Esophagus muscularis mucosa (tissue), 4 donors: Measurements from ENCODE around the gene MBD3. TPM values are rescaled to one million over a fixed set of nuclear protein-coding genes. Genes with fewer than 3 reads are reported as not detected.
"Not testable (repeated sequence)": the region's sequence is repeated elsewhere in the genome, so short reads cannot be mapped to it uniquely, and the experiment has no call there.

Experiments
- DNase-seq: peaks from one replicate; pipeline ENCODE4 v3.0.0-alpha.2; 2017; ENCODE audit errors: extremely low spot score
- H3K27ac ChIP-seq, 4 donors: fragments of 200-600 bp; sonication (generic); replicated peaks in 1 of 4; 1 replicate in 3 of 4; 2 replicates in 1 of 4; pipeline ENCODE4 v1.5.1; 2016 to 2019; ENCODE audit warnings: mild to moderate bottlenecking in 1 of 4
- H3K27me3 ChIP-seq, 4 donors: fragments of 200-600 bp; sonication (generic); one replicate each; pipeline versions ENCODE4 v1.5.1 to v1.6.0; 2016 to 2019
- H3K36me3 ChIP-seq, 4 donors: fragments of 200-600 bp; sonication (generic); one replicate each; pipeline ENCODE4 v1.5.1; 2016 to 2019
- H3K4me1 ChIP-seq, 4 donors: fragments of 200-600 bp; sonication (generic); one replicate each; pipeline ENCODE4 v1.5.1; 2016 to 2019
- H3K4me3 ChIP-seq, 4 donors: fragments of 200-600 bp; sonication (generic); 1 replicate in 2 of 4; 2 replicates in 2 of 4; pipeline ENCODE4 v1.5.1; 2016 to 2019; ENCODE audit warnings: mild to moderate bottlenecking in 4 of 4, moderate library complexity in 1 of 4
- H3K9me3 ChIP-seq, 4 donors: fragments of 200-600 bp; sonication (generic); 1 replicate in 3 of 4; 2 replicates in 1 of 4; pipeline ENCODE4 v1.5.1; 2016 to 2019
- EP300 ChIP-seq: sonication (generic); formaldehyde crosslinking; IDR thresholded peaks from one replicate; pipeline ENCODE4 v1.6.1; 2017; ENCODE audit warnings: antibody characterized with exemption
- POLR2A ChIP-seq: fragments of 450-650 bp; IDR thresholded peaks from one replicate; pipeline ENCODE4 v1.6.1; 2017; ENCODE audit warnings: antibody characterized with exemption, moderate library complexity, mild to moderate bottlenecking, low read depth
- POLR2AphosphoS5 ChIP-seq, 2 donors: sonication (generic); formaldehyde crosslinking; IDR thresholded peaks; one replicate each; pipeline ENCODE4 v1.6.1; 2017; ENCODE audit warnings: antibody characterized with exemption in 2 of 2
- WGBS: methylation state at CpG from one replicate; pipeline ENCODE4 v1.1.5; 2018; 5-methylcytosine and 5-hydroxymethylcytosine counted together
- intact Hi-C: fragments of 100-400 bp; cut with DNase I; formaldehyde crosslinking; loops from one replicate; pipeline ENCODE4 v1.15.1; 2023
- total RNA-seq, 4 donors: library from RNA; depleted of rRNA; stranded (reverse); fragments of >200 nt; gene quantifications; one replicate each; pipeline versions ENCODE4 v1.1.0 to v1.2.1, GENCODE V29; 2016
- TF ChIP-seq, protein P1 (sequence below), 3 experiments: fragments of 200-600 bp in 2 of 3; fragments of 450-650 bp in 1 of 3; sonication (generic) in 2 of 3; IDR thresholded peaks; one replicate each; pipeline ENCODE4 v1.5.1; 2017 to 2019; ENCODE audit warnings: antibody characterized with exemption in 3 of 3, mild to moderate bottlenecking in 2 of 3, moderate library complexity in 1 of 3

The MBD3 gene
- total RNA-seq, 4 donors from 2014 or later = 81.8 to 152 (median 114) TPM

DNA sequence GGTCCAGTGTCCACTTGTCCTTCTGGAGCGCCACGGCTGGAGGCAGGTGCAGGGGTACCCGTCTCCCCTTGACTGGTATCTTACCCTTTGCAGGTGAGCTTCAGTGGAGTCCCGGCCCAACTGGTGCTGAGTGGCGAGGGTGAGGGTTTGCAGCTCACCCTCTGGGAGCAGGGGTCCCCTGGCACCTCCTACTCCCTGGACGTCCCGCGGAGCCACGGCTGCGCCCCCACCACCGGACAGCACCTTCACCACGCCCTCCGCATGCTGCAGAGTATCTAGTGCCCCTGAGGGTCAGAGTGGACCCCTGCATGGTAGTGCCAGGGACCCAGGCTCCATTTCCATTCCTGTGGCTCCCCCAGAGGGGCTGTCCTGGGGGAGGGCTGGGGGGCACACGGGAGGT, 57.7 kb downstream of the MBD3 start:
- intact Hi-C loops = no loop called here
- peaks cover 0 to 47% (median 0%) of the 10 kb centered on the region in 4 donors for H3K27me3 ChIP-seq

GRCh38 chr19:1533510-1534150, 59.0 kb downstream of the MBD3 start:
- DNase-seq = no peak
- WGBS = 83% methylated on average over 17 of the region's 23 CpGs
- H3K4me3 ChIP-seq = no peak overlapping the region
- H3K27me3 ChIP-seq = peaks cover 0 to 61% (median 0%) of the 10 kb centered on the region in 4 donors
- H3K36me3 ChIP-seq = no peaks in the 10 kb centered on the region
- no peak overlapping the region for H3K27ac ChIP-seq
- intact Hi-C loops = no loop called here
- H3K4me1 ChIP-seq = peaks cover under 1 to 1% (median 1%) of the 10 kb centered on the region in 4 donors
- TF ChIP-seq EP300 (no peak), POLR2AphosphoS5 (IDR thresholded peaks at IDR 0.05) (no peak), POLR2A (no peak)
- TF ChIP-seq, protein P1, sequence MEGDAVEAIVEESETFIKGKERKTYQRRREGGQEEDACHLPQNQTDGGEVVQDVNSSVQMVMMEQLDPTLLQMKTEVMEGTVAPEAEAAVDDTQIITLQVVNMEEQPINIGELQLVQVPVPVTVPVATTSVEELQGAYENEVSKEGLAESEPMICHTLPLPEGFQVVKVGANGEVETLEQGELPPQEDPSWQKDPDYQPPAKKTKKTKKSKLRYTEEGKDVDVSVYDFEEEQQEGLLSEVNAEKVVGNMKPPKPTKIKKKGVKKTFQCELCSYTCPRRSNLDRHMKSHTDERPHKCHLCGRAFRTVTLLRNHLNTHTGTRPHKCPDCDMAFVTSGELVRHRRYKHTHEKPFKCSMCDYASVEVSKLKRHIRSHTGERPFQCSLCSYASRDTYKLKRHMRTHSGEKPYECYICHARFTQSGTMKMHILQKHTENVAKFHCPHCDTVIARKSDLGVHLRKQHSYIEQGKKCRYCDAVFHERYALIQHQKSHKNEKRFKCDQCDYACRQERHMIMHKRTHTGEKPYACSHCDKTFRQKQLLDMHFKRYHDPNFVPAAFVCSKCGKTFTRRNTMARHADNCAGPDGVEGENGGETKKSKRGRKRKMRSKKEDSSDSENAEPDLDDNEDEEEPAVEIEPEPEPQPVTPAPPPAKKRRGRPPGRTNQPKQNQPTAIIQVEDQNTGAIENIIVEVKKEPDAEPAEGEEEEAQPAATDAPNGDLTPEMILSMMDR (IDR thresholded peaks at IDR 0.05) = no peak
- H3K9me3 ChIP-seq = no peaks in the 10 kb centered on the region

More for the DNA sequence above, 57.7 kb downstream of the MBD3 start:
- no peaks in the 10 kb centered on the region for H3K36me3 ChIP-seq
- no peaks in the 10 kb centered on the region for H3K9me3 ChIP-seq
- no peak for DNase-seq
- no peak overlapping the region for H3K4me3 ChIP-seq
- H3K4me1 ChIP-seq = peaks cover 5 to 12% (median 9%) of the 10 kb centered on the region in 4 donors
- WGBS = 82% methylated on average over 12 of the region's 14 CpGs
- no peak overlapping the region for H3K27ac ChIP-seq
- TF ChIP-seq EP300 (no peak), POLR2A (no peak), POLR2AphosphoS5 (IDR thresholded peaks at IDR 0.05) (no peak)
- TF ChIP-seq, protein P1 (IDR thresholded peaks at IDR 0.05) = no peak

DNA sequence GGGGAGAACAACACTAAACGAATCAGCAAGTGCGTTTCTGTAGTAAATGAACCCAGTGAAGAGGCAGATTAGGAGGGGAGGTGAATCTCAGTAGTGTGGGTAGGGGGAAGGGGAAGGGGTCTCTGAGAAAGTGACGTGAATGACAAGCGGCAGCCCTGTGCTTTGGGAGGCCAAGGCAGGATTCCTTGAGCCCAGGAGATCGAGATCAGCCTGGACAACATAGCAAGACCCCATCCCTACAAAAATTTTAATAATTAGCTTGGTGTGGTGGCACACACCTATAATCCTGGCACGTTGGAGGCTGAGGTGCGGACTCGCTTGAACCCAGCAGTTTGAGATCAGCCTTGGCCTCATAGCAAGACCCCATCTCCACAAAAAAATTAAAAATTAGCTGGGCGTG, 60.7 kb downstream of the MBD3 start:
- 89% methylated on average over 9 of the region's 9 CpGs for WGBS
- H3K36me3 ChIP-seq = no peaks in the 10 kb centered on the region
- no peaks in the 10 kb centered on the region for H3K4me1 ChIP-seq
- no peak overlapping the region for H3K27ac ChIP-seq
- intact Hi-C loops = no loop called here
- peaks cover 0 to 63% (median 2%) of the 10 kb centered on the region in 4 donors for H3K27me3 ChIP-seq
- no peak for DNase-seq
- TF ChIP-seq, protein P1 (IDR thresholded peaks at IDR 0.05) = no peak
- TF ChIP-seq POLR2AphosphoS5 (IDR thresholded peaks at IDR 0.05) (no peak), EP300 (no peak), POLR2A (no peak)
- H3K9me3 ChIP-seq = no peaks in the 10 kb centered on the region
- H3K4me3 ChIP-seq = no peak overlapping the region

GRCh38 chr19:1531587-1531986, 61.1 kb downstream of the MBD3 start:
- 84% methylated on average over 11 of the region's 11 CpGs for WGBS
- intact Hi-C loops = no loop called here
- no peak for TF ChIP-seq EP300
- no peak for TF ChIP-seq POLR2A
- TF ChIP-seq, protein P1 (IDR thresholded peaks at IDR 0.05) = no peak
- TF ChIP-seq POLR2AphosphoS5 (IDR thresholded peaks at IDR 0.05) = no peak
- H3K4me3 ChIP-seq = no peak overlapping the region
- H3K4me1 ChIP-seq = no peaks in the 10 kb centered on the region
- DNase-seq = no peak
- no peaks in the 10 kb centered on the region for H3K9me3 ChIP-seq
- no peaks in the 10 kb centered on the region for H3K36me3 ChIP-seq
- H3K27me3 ChIP-seq = peaks cover 0 to 65% (median 6%) of the 10 kb centered on the region in 4 donors
- no peak overlapping the region for H3K27ac ChIP-seq

- H3K36me3 ChIP-seq, H3K27ac ChIP-seq, DNase-seq, intact Hi-C loops, H3K9me3 ChIP-seq, H3K4me3 ChIP-seq, H3K4me1 ChIP-seq: not testable (repeated sequence)
- WGBS = 96% methylated on average over 11 of the region's 11 CpGs
- H3K27me3 ChIP-seq = peaks cover 0 to 73% (median 12%) of the 10 kb centered on the region in 4 donors
These were observed 61.8 kb downstream of the MBD3 start for GRCh38 chr19:1530856-1531255.
